Testis (tissue), 3 donors: ENCODE results near the gene GALNT18. TPM values are rescaled to one million over a fixed set of nuclear protein-coding genes. Genes with fewer than 3 reads are reported as not detected.

Source experiments
- DNase-seq: peaks from one replicate; pipeline ENCODE4 v3.0.0-alpha.2; 2019
- H3K27ac ChIP-seq, 2 donors: fragments of 200-600 bp; sonication (generic); one replicate each; pipeline ENCODE4 v1.5.1; 2019
- H3K27me3 ChIP-seq: fragments of 200-600 bp; sonication (generic); one replicate; pipeline ENCODE4 v1.5.1; 2019
- H3K36me3 ChIP-seq: fragments of 200-600 bp; sonication (generic); one replicate; pipeline ENCODE4 v1.5.1; 2017; ENCODE audit warnings: low read depth; ENCODE audit errors: missing control alignments
- H3K4me1 ChIP-seq: fragments of 200-600 bp; sonication (generic); one replicate; pipeline ENCODE4 v1.5.1; 2019
- H3K4me3 ChIP-seq, 2 donors: fragments of 200-600 bp; sonication (generic); one replicate each; pipeline ENCODE4 v1.5.1; 2017 to 2019
- H3K9me3 ChIP-seq: fragments of 200-600 bp; sonication (generic); one replicate; pipeline ENCODE4 v1.5.1; 2017
- CTCF ChIP-seq, 3 experiments: fragments of 450-650 bp in 2 of 3; fragments of 200-600 bp in 1 of 3; sonication (generic) in 1 of 3; IDR thresholded peaks; one replicate each; pipeline ENCODE4 v1.5.1; 2016 to 2019; ENCODE audit warnings: antibody characterized with exemption in 3 of 3, mild to moderate bottlenecking in 2 of 3, moderate library complexity in 1 of 3
- POLR2A ChIP-seq: fragments of 450-650 bp; IDR thresholded peaks from one replicate; pipeline ENCODE4 v1.6.1; 2017; ENCODE audit warnings: antibody characterized with exemption, mild to moderate bottlenecking, moderate library complexity
- WGBS, 2 donors: methylation state at CpG; one replicate each; pipeline ENCODE4 v1.1.5; 2018; 5-methylcytosine and 5-hydroxymethylcytosine counted together
- intact Hi-C: fragments of 100-400 bp; cut with DNase I; formaldehyde crosslinking; loops from one replicate; pipeline ENCODE4 v1.15.1; 2023; ENCODE audit warnings: low total_unique reads
- microRNA-seq, 2 donors: library from miRNA; unstranded; fragments of <30 nt; microRNA quantifications; one replicate each; pipeline ENCODE4, GENCODE V29; 2016; ENCODE audit warnings: borderline number of aligned reads in 2 of 2, borderline replicate concordance in 1 of 2
- polyA plus RNA-seq: library from polyadenylated mRNA; stranded (reverse); fragments of 350-450 nt; fragmentation: Illumina TruSeq; extraction: RNeasy Lipid Tissue Mini Kit (QIAGEN cat#74804); gene quantifications from one replicate; pipeline ENCODE4 v1.2.3, GENCODE V29; 2014; ENCODE audit warnings: low read depth, low replicate concordance; ENCODE audit not compliant: insufficient read depth
- small RNA-seq, 2 donors: library from RNA; depleted of rRNA; stranded (forward); fragments of <200 nt; gene quantifications; one replicate each; pipeline ENCODE3, GENCODE V24; 2016
- total RNA-seq, 2 donors: library from RNA; depleted of rRNA; stranded (reverse); fragments of >200 nt; gene quantifications; one replicate each; pipeline ENCODE4 v1.2.3, GENCODE V29; 2016

Gene GALNT18
- total and polyA plus RNA-seq, 3 donors from 2014 or later, result 39.2 to 106 (median 73.9) TPM

DNA sequence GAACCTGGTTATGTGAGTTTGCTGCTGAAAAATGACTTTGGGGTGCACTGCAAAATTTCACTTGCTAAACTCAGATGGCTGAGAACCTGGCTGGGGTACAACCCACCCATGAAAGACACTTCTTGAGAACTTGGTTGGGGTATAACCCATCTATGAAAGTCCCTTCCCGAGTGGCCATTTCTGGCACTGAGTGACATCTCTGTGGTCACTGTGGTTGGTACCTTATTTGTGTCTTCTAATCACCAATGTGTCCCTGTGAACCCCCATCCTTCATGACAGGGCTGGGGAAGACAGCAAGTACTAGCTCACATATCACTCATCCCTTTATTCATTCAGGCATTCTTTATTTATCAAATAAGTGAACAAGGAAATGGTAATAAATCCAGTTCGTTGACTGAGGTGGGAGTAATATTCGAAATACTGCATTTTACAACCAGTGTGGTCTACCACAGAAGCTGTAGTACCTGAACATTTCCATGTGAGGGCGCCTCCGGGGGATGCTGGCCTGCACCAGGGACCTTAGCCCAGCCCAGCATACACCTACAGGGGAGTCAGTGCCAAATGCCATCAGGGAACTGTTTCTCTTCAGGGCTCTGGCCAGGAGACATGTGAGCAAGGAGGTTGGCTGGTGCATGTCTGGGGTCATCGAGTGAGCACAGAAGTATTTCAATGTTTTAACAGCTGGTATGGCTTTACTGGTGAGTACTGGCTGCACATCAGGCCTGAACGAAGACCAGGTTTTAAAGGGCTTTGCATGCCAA lies 390.8 kb downstream of the GALNT18 start:
- peak; percentile 26 for DNase-seq
- Histone ChIP-seq H3K9me3 (no peaks in the 10 kb centered on the region), H3K27ac (no peak overlapping the region), H3K36me3 (no peaks in the 10 kb centered on the region), H3K4me3 (no peak overlapping the region), H3K27me3 (no peaks in the 10 kb centered on the region), H3K4me1 (no peaks in the 10 kb centered on the region)
- intact Hi-C loops, result no loop called here
- TF ChIP-seq CTCF (IDR thresholded peaks at IDR 0.05) (peak in 2 of 3 experiments; percentile 39), POLR2A (no peak)
- 56 to 63% methylated on average over 7 of the region's 7 CpGs for WGBS, 2 donors

GRCh38 chr11:11230087-11230486 lies 391.7 kb downstream of the GALNT18 start:
- no peaks in the 10 kb centered on the region for H3K27me3 ChIP-seq
- H3K4me3 ChIP-seq, result no peak overlapping the region
- TF ChIP-seq POLR2A (no peak), CTCF (IDR thresholded peaks at IDR 0.05) (no peak)
- H3K9me3 ChIP-seq, result no peaks in the 10 kb centered on the region
- H3K4me1 ChIP-seq, result no peaks in the 10 kb centered on the region
- H3K27ac ChIP-seq, result no peak overlapping the region
- no peaks in the 10 kb centered on the region for H3K36me3 ChIP-seq
- WGBS, 2 donors, result 71 to 82% methylated on average over 1 of the region's 1 CpG
- DNase-seq, result no peak
- intact Hi-C loops, result no loop called here

- Histone ChIP-seq H3K36me3 (no peaks in the 10 kb centered on the region), H3K27me3 (no peaks in the 10 kb centered on the region), H3K27ac (no peak overlapping the region), H3K4me3 (no peak overlapping the region), H3K9me3 (no peaks in the 10 kb centered on the region), H3K4me1 (no peaks in the 10 kb centered on the region)
- 91 to 100% methylated on average over 2 of the region's 2 CpGs for WGBS, 2 donors
- intact Hi-C loops, result no loop called here
- no peak for DNase-seq
- no peak for TF ChIP-seq POLR2A
- no peak for TF ChIP-seq CTCF (IDR thresholded peaks at IDR 0.05)
Observed at GRCh38 chr11:11229647-11230046, 392.2 kb downstream of the GALNT18 start.

DNA sequence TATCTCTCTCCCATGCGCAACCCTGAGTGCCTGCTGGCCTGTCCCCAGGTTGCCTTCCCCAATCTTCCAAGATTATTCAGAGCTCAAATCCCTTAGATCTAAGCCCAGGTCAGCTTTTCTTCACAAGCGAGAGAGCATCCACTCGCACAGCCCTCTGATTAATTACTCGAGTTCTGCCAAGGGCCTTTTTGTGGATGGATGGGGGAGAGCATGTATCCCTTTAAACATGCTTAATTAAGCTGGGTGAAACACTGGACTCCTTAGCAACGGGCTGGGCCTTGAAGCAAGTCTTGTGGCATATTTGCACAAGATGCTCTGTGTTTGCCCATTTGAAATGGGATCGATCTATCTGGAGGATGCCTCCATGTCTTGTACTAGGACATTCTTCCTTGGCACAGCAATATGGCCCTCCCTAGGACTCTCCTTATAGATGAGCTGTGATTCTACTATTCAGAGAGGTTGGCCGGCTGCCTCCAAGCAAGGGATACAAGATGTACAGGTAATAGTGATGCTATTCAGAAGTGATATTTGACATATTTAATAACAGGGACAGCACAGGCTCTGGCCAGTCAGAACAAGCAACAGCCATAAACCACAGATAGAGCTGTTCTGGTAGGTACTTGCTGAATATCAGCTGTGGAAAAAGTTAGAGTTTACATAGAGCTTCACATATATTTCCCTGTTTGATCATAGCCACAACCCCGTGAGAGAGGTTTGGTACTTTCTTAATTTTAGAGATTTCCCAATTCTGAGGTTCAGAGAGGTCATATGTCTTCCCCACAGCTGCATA lies 394.3 kb downstream of the GALNT18 start:
- H3K36me3 ChIP-seq, result no peaks in the 10 kb centered on the region
- intact Hi-C loops, result no loop called here
- H3K27me3 ChIP-seq, result no peaks in the 10 kb centered on the region
- TF ChIP-seq POLR2A, result no peak
- no peak for TF ChIP-seq CTCF (IDR thresholded peaks at IDR 0.05)
- DNase-seq, result no peak
- H3K9me3 ChIP-seq, result no peaks in the 10 kb centered on the region
- no peak overlapping the region for H3K27ac ChIP-seq
- WGBS, 2 donors, result 90% methylated on average over 8 of the region's 8 CpGs
- no peak overlapping the region for H3K4me3 ChIP-seq
- no peaks in the 10 kb centered on the region for H3K4me1 ChIP-seq

Small RNAs within 50 kb of the gene (microRNA-seq; reads per million reads assigned to microRNA genes)
- 0 reads per million in 2 donors for gene MIR4299

Small RNAs within 50 kb of the gene (small RNA-seq; reads per million reads assigned to genes)
- 0 reads per million in 2 donors for gene MIR4299

Other genes with a start within 250 kb of the GALNT18 start
- gene USP47, start 220.0 kb upstream of the GALNT18 start, total RNA-seq, result 100 to 1,000 TPM; 102 to 111 TPM
- 35.1 TPM for gene USP47, start 220.0 kb upstream of the GALNT18 start, polyA plus RNA-seq